Forelimb muscle (tissue), 1 donor: ENCODE measurements around the gene AMY2A. TPM values are rescaled to one million over a fixed set of nuclear protein-coding genes. Genes with fewer than 3 reads are reported as not detected.
"Not testable (repeated sequence)": the region's sequence is repeated elsewhere in the genome, so short reads cannot be mapped to it uniquely, and the experiment has no call there.

Experiments used
- DNase-seq: peaks from one replicate; pipeline ENCODE4 v3.0.0-alpha.2; 2013; ENCODE audit warnings: low read depth
- polyA plus RNA-seq: library from polyadenylated mRNA; unstranded; fragments of 120-200 nt; gene quantifications from one replicate; pipeline ENCODE4 v1.2.1, GENCODE V29; 2013; ENCODE audit not compliant: insufficient read length

AMY2A gene
- not detected for polyA plus RNA-seq

DNA sequence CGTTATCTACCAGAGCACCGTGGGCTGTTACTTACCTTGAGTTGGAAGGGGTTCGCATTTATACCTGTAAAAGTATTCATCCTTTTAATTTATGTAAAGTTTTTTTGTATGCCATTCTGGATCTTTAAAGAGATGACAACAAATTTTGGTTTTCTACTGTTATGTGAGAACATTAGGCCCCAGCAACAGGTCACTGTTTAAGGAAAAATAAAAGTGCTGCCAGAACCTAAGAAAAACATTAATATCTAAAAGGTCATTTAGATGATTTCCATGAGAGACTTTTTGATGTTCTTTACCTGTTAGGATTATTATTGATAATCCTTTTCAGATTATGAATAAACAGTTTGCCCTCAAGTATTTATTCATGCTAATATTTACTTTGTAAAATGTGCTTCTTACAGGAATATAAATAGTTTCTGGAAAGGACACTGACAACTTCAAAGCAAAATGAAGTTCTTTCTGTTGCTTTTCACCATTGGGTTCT, at the start of gene AMY2A:
Gene AMY2A, plus strand, starts transcription at position 434 of the 484 bp plus-strand sequence. Its CDS starts 14 bp downstream, at position 448.
- not testable (repeated sequence) for DNase-seq

DNA sequence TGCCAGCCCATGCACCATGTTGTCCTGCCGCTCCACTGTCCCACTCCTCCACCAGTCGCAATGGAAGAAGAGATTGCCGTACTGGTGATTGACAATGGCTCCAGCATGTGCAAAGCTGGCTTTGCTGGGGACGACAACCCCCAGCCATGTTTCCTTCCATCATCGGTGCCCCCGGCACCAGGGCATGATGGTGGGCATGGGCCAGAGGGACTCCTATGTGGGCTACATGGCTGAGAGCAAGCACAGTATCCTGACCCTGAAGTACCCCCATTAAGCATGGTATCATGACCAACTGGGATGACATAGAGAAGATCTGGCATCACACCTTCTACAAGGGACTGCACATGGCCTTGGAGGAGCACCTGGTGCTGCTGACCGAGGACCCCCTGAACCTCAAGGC, 47.7 kb upstream of the AMY2A start:
- DNase-seq: no peak

DNA sequence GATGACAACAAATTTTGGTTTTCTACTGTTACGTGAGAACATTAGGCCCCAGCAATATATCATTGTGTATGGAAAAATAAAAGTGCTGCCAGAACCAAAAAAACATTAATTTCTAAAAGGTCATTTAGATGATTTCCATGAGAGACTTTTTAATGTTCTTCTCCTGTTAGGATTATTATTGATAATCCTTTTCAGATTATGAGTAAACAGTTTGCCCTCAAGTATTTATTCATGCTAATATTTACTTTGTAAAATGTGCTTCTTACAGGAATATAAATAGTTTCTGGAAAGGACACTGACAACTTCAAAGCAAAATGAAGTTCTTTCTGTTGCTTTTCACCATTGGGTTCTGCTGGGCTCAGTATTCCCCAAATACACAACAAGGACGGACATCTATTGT, 45.9 kb upstream of the AMY2A start, which contains the start of gene AMY2B:
Gene AMY2B, plus strand, starts transcription at position 301 of the 400 bp plus-strand sequence. Its CDS starts 14 bp downstream, at position 315.
- DNase-seq: not testable (repeated sequence)

DNA sequence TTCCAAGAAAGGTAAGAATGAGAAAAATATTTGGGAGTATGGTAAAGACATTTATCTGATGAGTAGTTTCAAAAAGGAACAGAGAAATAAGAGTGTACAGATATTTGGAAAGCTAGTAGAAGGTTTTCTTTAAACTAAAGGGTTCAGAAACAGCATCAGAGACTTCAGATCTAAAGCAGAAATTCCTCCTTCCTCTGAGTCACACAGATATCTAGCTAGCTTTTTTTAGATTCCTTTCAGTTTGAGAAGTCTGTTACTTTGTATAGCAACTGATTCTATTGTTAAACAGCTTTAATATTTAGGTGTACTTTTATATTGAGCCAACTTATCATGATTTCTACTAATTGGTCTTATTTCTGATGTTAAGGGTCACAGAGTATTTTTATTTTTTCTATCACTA, 41.2 kb upstream of the AMY2A start:
- DNase-seq: no peak

DNA sequence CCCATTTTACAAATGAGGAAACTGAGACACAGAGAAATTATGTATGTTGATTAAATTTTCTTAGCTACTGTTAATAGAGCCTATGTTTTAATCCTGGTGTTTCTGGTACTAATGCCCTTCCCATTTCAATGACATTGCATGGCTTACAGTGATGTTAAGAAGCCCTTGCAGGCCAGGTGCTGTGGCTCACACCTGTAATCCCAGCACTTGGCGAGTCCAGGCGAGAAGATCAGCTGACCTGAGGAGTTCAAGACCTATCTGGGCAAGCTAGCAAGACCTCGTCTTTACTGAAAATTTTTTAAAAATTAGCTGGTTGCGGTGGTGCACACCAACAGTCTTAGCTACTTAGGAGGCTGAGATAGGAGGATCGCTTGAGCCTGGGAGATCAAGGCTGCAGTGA, 40.4 kb upstream of the AMY2A start:
- DNase-seq: not testable (repeated sequence)

DNA sequence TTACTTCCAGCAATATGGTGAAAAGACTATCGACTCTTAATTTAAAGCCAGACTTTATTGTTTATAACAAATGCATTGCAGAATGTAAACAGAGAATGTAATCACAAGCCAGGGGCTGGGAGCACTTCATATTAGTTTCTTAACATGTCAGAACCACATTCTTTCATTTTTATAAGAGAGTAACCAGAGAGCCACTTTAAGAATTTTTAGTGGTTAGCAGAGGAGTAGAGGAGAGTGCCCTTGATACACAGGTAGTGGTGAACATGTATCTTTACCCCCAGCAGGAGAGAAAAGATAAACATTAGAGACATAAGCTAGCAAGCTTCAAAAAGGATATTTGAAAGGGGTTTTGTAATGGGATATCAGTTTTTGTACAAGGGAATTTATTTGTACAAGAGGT, 34.8 kb upstream of the AMY2A start:
- DNase-seq: no peak

DNA sequence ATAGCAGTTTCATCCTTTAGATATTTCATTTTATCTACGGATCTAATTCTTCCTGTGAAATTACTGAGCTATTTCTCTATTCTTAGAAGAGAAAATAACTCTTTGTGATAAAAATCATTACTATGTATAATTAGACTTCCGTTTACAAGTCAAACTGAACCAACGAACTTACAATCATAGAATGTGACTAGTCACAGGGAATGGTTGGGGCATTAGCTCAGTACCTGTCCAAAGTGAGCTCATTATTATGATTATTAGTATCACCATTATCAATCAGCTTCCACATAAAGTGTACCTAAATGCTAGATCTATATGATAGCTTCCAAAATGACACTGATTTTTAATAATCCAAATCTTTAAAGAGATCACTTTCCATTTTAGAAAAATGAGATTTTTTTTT, 33.3 kb upstream of the AMY2A start:
- no peak for DNase-seq

DNA sequence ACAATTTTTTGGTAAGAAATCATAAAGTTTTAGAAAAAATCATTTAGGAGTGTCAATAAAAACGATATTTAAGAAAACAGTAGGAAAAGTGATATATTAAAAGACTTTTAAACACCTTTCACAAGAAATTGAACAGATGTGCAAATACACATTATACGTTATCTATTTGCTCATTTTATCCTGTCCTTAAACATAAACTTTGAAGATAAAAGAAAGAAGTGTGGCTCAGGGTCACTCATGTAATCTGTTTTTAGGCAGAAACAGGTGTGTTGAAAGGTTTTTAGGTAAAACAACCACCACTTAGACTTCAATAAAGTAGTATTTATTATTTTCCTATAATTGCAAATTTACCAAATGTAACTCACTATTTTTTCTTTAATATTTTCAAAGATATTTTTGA, 32.7 kb upstream of the AMY2A start:
- no peak for DNase-seq

DNA sequence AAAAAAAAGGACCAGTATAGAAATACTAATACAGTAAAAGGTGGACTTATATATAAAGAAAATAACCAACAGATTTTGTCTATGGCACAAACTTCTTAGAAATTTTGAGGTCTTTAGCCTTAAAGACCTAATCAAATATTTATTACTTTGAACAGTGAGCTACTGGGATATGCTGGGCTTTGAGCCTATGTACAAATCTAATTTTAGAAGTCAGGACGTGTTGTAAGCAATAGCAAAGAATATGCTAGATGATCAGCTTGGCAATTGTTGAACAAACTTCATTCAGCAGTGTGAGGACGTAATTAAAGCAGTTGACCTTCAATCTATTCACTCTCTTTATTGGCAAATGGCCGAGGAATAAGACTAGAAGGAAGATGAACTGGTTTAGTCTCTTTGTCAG, 14.5 kb upstream of the AMY2A start:
- DNase-seq: not testable (repeated sequence)

DNA sequence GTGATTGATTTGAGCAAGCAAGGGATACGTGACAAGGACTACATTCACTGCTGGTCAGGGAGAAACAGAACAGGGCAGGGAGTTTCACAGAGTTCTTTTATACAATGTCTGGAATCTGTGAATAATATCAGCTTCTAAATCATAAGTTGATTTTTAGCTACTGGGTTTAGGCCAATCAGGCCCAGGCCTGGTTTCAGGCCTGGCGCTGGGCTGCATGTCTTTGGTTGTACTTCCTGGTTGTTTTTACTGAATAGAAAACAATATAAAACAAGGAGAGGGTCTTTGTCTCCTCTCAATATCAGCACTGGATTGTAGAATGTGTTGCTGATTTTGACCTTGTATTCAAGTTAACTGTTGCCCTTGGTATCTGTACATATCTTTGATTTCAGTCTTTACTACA, 865 bp upstream of the AMY2A start:
- no peak for DNase-seq

DNA sequence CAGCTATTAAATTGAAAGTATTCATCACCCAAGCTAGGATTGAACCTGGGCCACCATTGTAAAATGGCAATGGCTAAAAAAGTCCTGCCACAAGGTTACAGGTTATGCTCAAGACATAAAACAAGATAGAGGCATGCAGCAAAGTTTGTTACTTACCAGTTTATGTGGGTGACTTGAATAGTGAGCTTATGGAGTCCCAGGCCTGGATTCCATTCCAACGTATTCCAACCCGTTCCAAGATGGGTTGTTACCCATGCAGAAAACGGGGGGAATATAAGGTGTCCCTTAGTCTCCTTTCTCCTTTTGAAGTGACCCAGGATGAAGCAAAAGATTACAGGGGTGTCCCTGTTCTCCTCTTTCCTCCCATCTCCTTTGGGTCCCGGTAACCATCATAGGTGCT, 10.2 kb downstream of the AMY2A start:
- DNase-seq: not testable (repeated sequence)

DNA sequence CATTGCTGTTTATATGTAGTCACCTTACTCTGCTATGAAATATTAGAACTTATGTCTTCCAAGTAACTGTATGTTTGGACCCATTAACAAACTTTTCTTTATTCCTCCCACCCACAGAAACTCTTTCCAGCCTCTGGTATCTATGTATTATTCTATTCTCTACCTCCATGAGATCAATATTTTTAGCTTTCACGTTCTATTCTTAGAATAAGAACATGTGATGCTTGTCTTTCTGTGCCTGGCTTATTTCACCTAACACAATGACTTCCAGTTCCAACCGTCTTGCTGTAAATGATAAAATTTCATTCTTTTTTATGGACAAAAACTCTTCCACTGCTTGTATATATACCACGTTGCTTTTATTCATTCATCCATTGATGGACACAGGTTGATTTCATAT, 24.0 kb downstream of the AMY2A start:
- DNase-seq: not testable (repeated sequence)

DNA sequence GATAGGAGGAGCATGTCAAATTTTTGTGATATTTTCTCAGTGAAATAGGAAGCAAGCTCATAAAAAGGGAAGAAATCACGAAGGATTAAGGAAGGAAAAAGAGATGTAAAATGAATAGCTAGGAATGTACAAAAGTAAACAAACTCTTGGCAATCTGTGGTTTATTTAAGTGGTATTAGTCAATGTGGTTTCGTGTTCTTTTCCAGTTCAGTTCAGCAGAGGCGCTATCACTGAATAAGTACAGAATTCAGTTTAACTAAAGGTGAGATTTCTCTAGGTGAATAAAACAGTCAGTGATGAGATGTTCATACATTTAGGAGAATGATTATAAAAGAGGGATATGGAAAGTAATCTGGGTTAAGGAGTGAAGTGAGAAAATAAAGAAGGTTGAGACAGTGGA, 26.7 kb downstream of the AMY2A start:
- not testable (repeated sequence) for DNase-seq

DNA sequence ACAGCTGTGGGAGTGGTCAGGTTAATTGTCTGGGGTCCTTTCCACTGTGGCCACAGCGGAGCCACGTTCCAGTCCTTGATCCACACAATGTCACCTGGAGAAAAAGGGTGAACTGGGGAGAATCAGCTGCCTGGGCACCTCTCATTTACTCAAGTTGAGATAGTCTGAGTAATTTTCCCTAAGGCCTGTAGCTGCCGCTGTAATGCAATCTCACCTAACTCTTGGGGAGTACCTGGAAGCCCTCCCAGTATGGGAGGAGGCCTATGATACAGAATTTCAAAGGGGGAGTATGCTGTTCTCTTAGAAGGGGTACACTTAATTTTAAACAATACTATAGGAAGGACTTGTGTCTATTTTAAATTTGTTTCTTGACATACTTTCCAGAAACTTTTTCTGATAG, 33.1 kb downstream of the AMY2A start:
- not testable (repeated sequence) for DNase-seq

DNA sequence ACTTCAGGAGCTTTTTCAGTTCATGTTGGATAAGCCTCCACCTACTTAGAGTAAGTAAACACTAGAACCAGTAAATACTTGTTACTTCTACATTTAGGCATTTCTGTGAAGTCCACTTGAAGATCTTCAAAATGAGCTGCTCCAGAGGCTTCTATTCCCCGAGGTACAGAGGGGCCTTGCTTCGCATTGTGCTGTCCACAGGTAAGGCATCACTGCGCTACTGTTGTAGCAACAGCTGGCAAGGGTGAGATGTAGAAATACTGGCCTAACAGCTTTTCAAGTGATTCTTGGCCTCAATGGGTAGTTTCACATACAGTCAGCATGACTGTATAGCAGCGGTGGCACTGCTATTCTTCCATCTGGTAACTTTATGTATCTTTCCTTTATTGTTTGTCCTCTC, 33.7 kb downstream of the AMY2A start:
- not testable (repeated sequence) for DNase-seq

DNA sequence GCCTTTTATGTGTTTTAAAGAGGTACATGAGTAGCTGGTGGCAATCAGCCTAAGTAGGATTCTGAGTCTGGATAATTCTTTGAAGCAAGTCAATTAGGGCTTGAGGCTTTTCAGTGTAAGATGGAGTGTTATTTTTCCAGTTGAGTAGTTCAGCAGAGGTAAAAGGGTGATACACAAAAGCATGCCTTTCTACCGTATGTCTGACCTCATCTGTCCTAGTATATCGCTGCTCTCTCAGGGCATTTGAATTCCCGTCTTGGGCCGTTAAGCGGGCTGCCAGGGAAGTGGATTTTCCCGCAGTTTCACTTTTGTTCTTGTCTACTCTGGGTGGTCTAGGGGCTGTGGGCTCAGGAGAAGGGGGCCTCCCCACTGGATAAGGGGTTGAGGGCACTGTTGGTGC, 36.9 kb downstream of the AMY2A start:
- not testable (repeated sequence) for DNase-seq

DNA sequence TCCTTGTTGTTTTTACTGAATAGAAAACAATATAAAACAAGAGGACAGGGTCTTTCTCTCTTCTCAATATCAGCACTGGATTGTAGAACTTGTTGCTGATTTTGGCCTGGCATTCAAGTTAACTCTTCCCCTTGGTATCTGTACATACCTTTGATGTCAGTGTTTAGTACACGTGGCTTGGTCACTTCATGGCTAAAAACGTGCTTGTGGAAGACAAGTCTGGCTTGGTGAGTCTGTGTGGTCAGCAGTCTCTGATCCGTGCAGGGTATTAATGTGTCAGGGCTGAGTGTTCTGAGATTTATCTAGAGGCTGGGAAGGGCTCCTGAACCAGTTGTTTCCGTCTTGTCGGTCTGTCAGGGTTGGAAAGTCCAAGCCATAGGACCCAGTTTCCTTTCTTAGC, 38.2 kb downstream of the AMY2A start, which contains the start of gene AMY1A:
Gene AMY1A, plus strand, starts transcription at position 301 of the 400 bp plus-strand sequence. CDS start 571 bp downstream, outside the sequence.
- not testable (repeated sequence) for DNase-seq

Other genes starting within 250 kb of the AMY2A start
- gene RNPC3, start 91.7 kb upstream of the AMY2A start, polyA plus RNA-seq: 28.6 TPM
- 20.8 TPM for gene AMY2B, start 45.8 kb upstream of the AMY2A start, polyA plus RNA-seq
- not detected for gene AMY1A, start 38.3 kb downstream of the AMY2A start, polyA plus RNA-seq
- not detected for gene AMY1B, start 78.8 kb downstream of the AMY2A start, polyA plus RNA-seq
- not detected for gene AMY1C, start 132.5 kb downstream of the AMY2A start, polyA plus RNA-seq